ENCODE results near the gene GPATCH1. TPM values are rescaled to one million over a fixed set of nuclear protein-coding genes. Genes with fewer than 3 reads are reported as not detected.
"Not testable (repeated sequence)": the region's sequence is repeated elsewhere in the genome, so short reads cannot be mapped to it uniquely, and the experiment has no call there.

GPATCH1 gene
- total and polyA plus RNA-seq, 12 donors, result 4.6 to 11.6 (median 6.8) TPM

GRCh38 chr19:33163481-33163880, 82.5 kb downstream of the GPATCH1 start:
- intact Hi-C loops (cut with DNase I), result no loop called here
- Histone ChIP-seq H3K27ac (no peak overlapping the region), H3K4me3 (no peak overlapping the region), H3K4me1 (replicated peaks in 1 of 2) (no peaks in the 10 kb centered on the region), H3K36me3 (replicated peaks in 1 of 2) (no peaks in the 10 kb centered on the region), H3K27me3 (no peaks in the 10 kb centered on the region), H3K9me3 (replicated peaks in 1 of 3) (no peaks in the 10 kb centered on the region)
- DNase-seq, result no peak
- 78 to 90% (median 86%) methylated on average over 6 of the region's 6 CpGs for WGBS, 4 donors
- TF ChIP-seq POLR2A (IDR thresholded peaks at IDR 0.05) (no peak), CTCF (IDR thresholded peaks at IDR 0.05) (no peak)

GRCh38 chr19:33166037-33166436, 85.1 kb downstream of the GPATCH1 start:
- DNase-seq; H3K4me3 ChIP-seq; H3K27me3 ChIP-seq; H3K4me1 ChIP-seq (replicated peaks in 1 of 2); intact Hi-C loops (cut with DNase I); H3K27ac ChIP-seq; H3K9me3 ChIP-seq (replicated peaks in 1 of 3); H3K36me3 ChIP-seq (replicated peaks in 1 of 2): not testable (repeated sequence)
- 65 to 78% (median 76%) methylated on average over 6 of the region's 6 CpGs for WGBS, 4 donors

GRCh38 chr19:33167438-33167837, 86.5 kb downstream of the GPATCH1 start:
- H3K27ac ChIP-seq, result no peak overlapping the region
- intact Hi-C loops (cut with DNase I), result no loop called here
- no peak for DNase-seq
- H3K4me3 ChIP-seq, result no peak overlapping the region
- H3K27me3 ChIP-seq, result no peaks in the 10 kb centered on the region
- 90 to 100% (median 94%) methylated on average over 1 of the region's 1 CpG for WGBS, 4 donors
- H3K9me3 ChIP-seq (replicated peaks in 1 of 3), result no peaks in the 10 kb centered on the region
- H3K4me1 ChIP-seq (replicated peaks in 1 of 2), result no peaks in the 10 kb centered on the region
- H3K36me3 ChIP-seq (replicated peaks in 1 of 2), result no peaks in the 10 kb centered on the region
- TF ChIP-seq CTCF (IDR thresholded peaks at IDR 0.05) (no peak), POLR2A (IDR thresholded peaks at IDR 0.05) (no peak)

GRCh38 chr19:33168528-33168927, 87.5 kb downstream of the GPATCH1 start:
- H3K27ac ChIP-seq, result no peak overlapping the region
- H3K27me3 ChIP-seq, result no peaks in the 10 kb centered on the region
- 84 to 93% (median 89%) methylated on average over 1 of the region's 1 CpG for WGBS, 4 donors
- intact Hi-C loops (cut with DNase I), result no loop called here
- TF ChIP-seq POLR2A (IDR thresholded peaks at IDR 0.05) (no peak), CTCF (IDR thresholded peaks at IDR 0.05) (no peak)
- no peaks in the 10 kb centered on the region for H3K9me3 ChIP-seq (replicated peaks in 1 of 3)
- H3K4me3 ChIP-seq, result no peak overlapping the region
- no peaks in the 10 kb centered on the region for H3K4me1 ChIP-seq (replicated peaks in 1 of 2)
- no peaks in the 10 kb centered on the region for H3K36me3 ChIP-seq (replicated peaks in 1 of 2)
- no peak for DNase-seq

- H3K4me1 ChIP-seq (replicated peaks in 1 of 2), result peaks cover 5 to 9% of the 10 kb centered on the region in 2 donors
- TF ChIP-seq CTCF (IDR thresholded peaks at IDR 0.05), result no peak
- TF ChIP-seq POLR2A (IDR thresholded peaks at IDR 0.05), result no peak
- no peak for DNase-seq
- no peak overlapping the region for H3K4me3 ChIP-seq
- no peak overlapping the region for H3K27ac ChIP-seq
- H3K27me3 ChIP-seq, result no peaks in the 10 kb centered on the region
- H3K36me3 ChIP-seq (replicated peaks in 1 of 2), result no peaks in the 10 kb centered on the region
- WGBS, 4 donors, result 88 to 100% (median 91%) methylated on average over 1 of the region's 1 CpG
- H3K9me3 ChIP-seq (replicated peaks in 1 of 3), result no peaks in the 10 kb centered on the region
- intact Hi-C loops (cut with DNase I), result no loop called here
Measured at GRCh38 chr19:33171222-33171795, 90.3 kb downstream of the GPATCH1 start.
